Measurements from ENCODE around the gene B4GALT2. TPM values are rescaled to one million over a fixed set of nuclear protein-coding genes. Genes with fewer than 3 reads are reported as not detected.

B4GALT2 gene
- total and polyA plus RNA-seq, 2 of the 4 experiments (the other 2 are of a cell fraction) = 52.3 to 60.8 TPM

DNA sequence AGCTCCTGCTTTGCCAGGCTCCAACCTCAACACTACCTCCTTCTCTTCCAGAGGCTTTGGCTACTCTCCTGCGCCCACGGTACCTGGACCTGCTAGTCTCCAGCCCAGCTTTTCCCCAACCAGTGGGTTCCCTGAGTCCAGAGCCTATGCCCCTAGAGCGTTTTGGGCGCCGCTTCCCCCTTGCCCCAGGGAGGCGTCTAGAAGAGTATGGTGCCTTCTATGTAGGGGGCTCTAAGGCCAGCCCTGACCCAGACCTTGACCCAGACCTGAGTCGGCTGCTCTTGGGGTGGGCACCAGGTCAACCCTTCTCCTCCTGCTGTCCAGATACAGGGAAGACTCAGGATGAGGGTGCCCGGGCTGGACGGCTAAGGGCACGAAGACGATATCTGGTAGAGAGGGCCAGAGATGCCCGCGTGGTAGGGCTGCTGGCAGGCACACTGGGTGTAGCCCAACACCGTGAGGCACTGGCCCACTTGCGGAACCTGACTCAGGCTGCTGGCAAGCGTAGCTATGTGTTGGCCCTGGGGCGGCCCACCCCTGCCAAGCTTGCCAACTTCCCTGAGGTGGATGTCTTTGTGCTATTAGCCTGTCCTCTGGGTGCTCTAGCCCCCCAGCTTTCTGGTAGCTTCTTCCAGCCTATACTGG lies 7.6 kb upstream of the B4GALT2 start:
- intact Hi-C loops (cut with micrococcal nuclease) (no loop called here), in situ Hi-C loops (cut with MboI; ENCODE audit: low sequenced_read_pairs) (loop anchor here (25.0 kb wide), 1 partner anchor 434 kb away; the partner anchor contains the start of gene PTPRF), dilution Hi-C loops (cut with HindIII; ENCODE audit: low sequenced_read_pairs, unreplicated experiment) (no loop called here)
- H3K79me1 ChIP-seq (ENCODE audit: low read depth in 1 of 2, low read length in 2 of 2) = peaks cover 21 to 33% of the 10 kb centered on the region in 2 experiments; a peak in 3 of 4 replicates
- H4K91ac ChIP-seq (ENCODE audit: insufficient read depth, low read depth, low read length) = no peak overlapping the region
- CTCF ChIA-PET = no interaction called here
- H2BK15ac ChIP-seq (ENCODE audit: low read depth, low read length) = no peak overlapping the region
- no peak overlapping the region for H2AK9ac ChIP-seq (replicated peaks; ENCODE audit: low read depth, low read length, poor library complexity)
- no peak overlapping the region for H3K27ac ChIP-seq (ENCODE audit: insufficient read depth, low read length)
- POLR2A ChIA-PET (ENCODE audit: unreplicated experiment) = no interaction called here
- H2BK5ac ChIP-seq (ENCODE audit: low read depth, low read length, poor library complexity, severe bottlenecking) = no peak overlapping the region
- H2AFZ ChIP-seq (replicated peaks; ENCODE audit: low read length, poor library complexity) = no peak overlapping the region
- no peak overlapping the region for H2AK5ac ChIP-seq (ENCODE audit: low read depth, low read length)
- no peak for DNase-seq
- ATAC-seq (ENCODE audit: low read depth) = no peak
- H4K8ac ChIP-seq (ENCODE audit: low read depth in 2 of 2, low read length in 2 of 2) = no peak overlapping the region
- no peak overlapping the region for H3K18ac ChIP-seq (ENCODE audit: low read depth, low read length)
- BruUV-seq (replicated peaks) = no TSS peak
- H3K9ac ChIP-seq (ENCODE audit: low read depth, low read length) = no peak overlapping the region
- no peak overlapping the region for H4K5ac ChIP-seq (ENCODE audit: low read depth, low read length)
- no peak overlapping the region for H3K23ac ChIP-seq (ENCODE audit: low read depth, low read length)
- H3K4me3 ChIP-seq (ENCODE audit: insufficient read depth, low read depth, low read length) = no peak overlapping the region
- H3K9me3 ChIP-seq (ENCODE audit: control insufficient read depth, insufficient read depth, low read length) = no peaks in the 10 kb centered on the region
- H4K20me1 ChIP-seq (ENCODE audit: insufficient read depth, low read length) = peaks cover 12% of the 10 kb centered on the region
- H3K27me3 ChIP-seq (ENCODE audit: control insufficient read depth, insufficient read depth, low read length) = no peaks in the 10 kb centered on the region
- peaks cover 5% of the 10 kb centered on the region for H3K4me1 ChIP-seq (ENCODE audit: control insufficient read depth, insufficient read depth, low read length)
- H3K4ac ChIP-seq (ENCODE audit: low read depth, low read length) = no peak overlapping the region
- WGBS, 2 experiments (ENCODE audit: extremely low coverage in 2 of 2, insufficient read length in 1 of 2) = 100% methylated on average over 6 of the region's 17 CpGs; no CpG with 5 or more reads in 1 of the 2 experiments
- H3K4me2 ChIP-seq (ENCODE audit: low read depth, low read length) = no peak overlapping the region
- H2BK120ac ChIP-seq (ENCODE audit: low read depth, low read length) = no peak overlapping the region
- H3K14ac ChIP-seq (replicated peaks; ENCODE audit: low read depth, low read length) = no peak overlapping the region
- peaks cover 12% of the 10 kb centered on the region for H3K36me3 ChIP-seq (ENCODE audit: control insufficient read depth, insufficient read depth, low read length)
- no peak overlapping the region for H2BK20ac ChIP-seq (ENCODE audit: low read depth, low read length)
- peaks cover 19% of the 10 kb centered on the region for H3K9me1 ChIP-seq (ENCODE audit: insufficient read depth, low read length)
- no peak overlapping the region for H3K56ac ChIP-seq (ENCODE audit: extremely low read depth, insufficient read depth, low read length)
- no peak for TF ChIP-seq MAZ (IDR thresholded peaks at IDR 0.05; ENCODE audit: borderline replicate concordance, low read depth, low read length)
- TF ChIP-seq SMC3 (IDR thresholded peaks at IDR 0.05; ENCODE audit: low read depth, low read length) = no peak
- TF ChIP-seq, protein P1, sequence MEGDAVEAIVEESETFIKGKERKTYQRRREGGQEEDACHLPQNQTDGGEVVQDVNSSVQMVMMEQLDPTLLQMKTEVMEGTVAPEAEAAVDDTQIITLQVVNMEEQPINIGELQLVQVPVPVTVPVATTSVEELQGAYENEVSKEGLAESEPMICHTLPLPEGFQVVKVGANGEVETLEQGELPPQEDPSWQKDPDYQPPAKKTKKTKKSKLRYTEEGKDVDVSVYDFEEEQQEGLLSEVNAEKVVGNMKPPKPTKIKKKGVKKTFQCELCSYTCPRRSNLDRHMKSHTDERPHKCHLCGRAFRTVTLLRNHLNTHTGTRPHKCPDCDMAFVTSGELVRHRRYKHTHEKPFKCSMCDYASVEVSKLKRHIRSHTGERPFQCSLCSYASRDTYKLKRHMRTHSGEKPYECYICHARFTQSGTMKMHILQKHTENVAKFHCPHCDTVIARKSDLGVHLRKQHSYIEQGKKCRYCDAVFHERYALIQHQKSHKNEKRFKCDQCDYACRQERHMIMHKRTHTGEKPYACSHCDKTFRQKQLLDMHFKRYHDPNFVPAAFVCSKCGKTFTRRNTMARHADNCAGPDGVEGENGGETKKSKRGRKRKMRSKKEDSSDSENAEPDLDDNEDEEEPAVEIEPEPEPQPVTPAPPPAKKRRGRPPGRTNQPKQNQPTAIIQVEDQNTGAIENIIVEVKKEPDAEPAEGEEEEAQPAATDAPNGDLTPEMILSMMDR (conservative IDR thresholded peaks at IDR 0.05; ENCODE audit: low read depth, low read length) = no peak
- TF ChIP-seq, protein P2, sequence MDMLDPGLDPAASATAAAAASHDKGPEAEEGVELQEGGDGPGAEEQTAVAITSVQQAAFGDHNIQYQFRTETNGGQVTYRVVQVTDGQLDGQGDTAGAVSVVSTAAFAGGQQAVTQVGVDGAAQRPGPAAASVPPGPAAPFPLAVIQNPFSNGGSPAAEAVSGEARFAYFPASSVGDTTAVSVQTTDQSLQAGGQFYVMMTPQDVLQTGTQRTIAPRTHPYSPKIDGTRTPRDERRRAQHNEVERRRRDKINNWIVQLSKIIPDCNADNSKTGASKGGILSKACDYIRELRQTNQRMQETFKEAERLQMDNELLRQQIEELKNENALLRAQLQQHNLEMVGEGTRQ (IDR thresholded peaks at IDR 0.05; ENCODE audit: low read depth, low read length) = no peak
- TF ChIP-seq RCOR1 (IDR thresholded peaks at IDR 0.05; ENCODE audit: insufficient replicate concordance, low read length) = no peak
- no peak for TF ChIP-seq RAD21 (IDR thresholded peaks at IDR 0.05; ENCODE audit: low read length)
- no peak for TF ChIP-seq CEBPB (IDR thresholded peaks at IDR 0.05; ENCODE audit: low read depth, low read length)
- no peak for TF ChIP-seq NFE2L2 (IDR thresholded peaks at IDR 0.05; ENCODE audit: low read depth, low read length)
- TF ChIP-seq, protein P3, sequence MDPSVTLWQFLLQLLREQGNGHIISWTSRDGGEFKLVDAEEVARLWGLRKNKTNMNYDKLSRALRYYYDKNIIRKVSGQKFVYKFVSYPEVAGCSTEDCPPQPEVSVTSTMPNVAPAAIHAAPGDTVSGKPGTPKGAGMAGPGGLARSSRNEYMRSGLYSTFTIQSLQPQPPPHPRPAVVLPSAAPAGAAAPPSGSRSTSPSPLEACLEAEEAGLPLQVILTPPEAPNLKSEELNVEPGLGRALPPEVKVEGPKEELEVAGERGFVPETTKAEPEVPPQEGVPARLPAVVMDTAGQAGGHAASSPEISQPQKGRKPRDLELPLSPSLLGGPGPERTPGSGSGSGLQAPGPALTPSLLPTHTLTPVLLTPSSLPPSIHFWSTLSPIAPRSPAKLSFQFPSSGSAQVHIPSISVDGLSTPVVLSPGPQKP (IDR thresholded peaks at IDR 0.05; ENCODE audit: borderline replicate concordance, low read depth, low read length) = no peak
- no peak for TF ChIP-seq FOS (IDR thresholded peaks at IDR 0.05; ENCODE audit: low read depth, low read length)
- no peak for TF ChIP-seq POLR2A (IDR thresholded peaks at IDR 0.05; ENCODE audit: low read depth, low read length)
- TF ChIP-seq MXI1 (IDR thresholded peaks at IDR 0.05; ENCODE audit: borderline replicate concordance, low read depth, low read length) = no peak

All from IMR-90 (cell line).